Activated CD4-positive, alpha-beta T cell treated with anti-CD3 and anti-CD28 coated beads for 4 hours (primary cell): ENCODE data around the gene NR0B2.

Source experiments
- DNase-seq, 2 donors: peaks; one replicate each; pipeline ENCODE4 v3.0.0-alpha.2; 2020

NR0B2 gene

DNA sequence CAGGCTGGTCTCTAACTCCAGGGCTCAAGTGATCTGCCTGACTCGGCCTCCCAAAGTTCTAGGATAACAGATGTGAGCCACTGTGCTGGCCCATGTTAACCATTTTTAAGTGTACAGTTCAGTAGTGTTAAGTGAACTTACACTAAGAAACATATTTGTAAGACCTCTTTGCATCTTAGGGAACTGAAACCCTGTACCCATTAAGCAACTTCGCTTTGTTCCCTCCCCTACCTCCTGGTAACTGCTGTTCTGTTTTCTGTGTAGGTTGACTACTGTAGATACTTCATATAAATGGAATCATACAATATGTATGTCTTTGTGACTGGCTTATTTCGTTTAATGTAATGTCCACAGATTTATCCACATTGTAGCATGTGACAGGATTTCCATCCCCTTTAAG is 18.8 kb upstream of the NR0B2 start:
- DNase-seq, result no peak

DNA sequence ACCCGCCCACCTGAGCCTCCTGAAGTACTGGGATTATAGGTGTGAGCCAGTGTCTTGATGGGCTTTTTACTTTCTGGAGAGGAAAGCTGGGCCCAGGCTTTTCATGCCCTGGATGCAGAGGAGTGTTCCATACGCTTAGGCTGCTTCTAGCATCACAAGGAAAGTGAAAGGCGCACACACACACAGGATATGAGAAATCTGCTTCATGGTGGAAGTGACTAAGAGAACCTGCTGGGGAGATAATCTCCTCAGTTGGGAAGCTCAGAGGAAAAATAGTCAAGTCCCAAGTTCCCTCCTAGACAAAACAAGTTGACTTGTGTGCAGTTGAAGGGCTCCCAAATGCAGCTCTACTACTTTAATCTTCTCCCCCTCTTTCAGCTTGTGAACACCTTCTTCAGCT is 9.9 kb upstream of the NR0B2 start:
- DNase-seq, result no peak

DNA sequence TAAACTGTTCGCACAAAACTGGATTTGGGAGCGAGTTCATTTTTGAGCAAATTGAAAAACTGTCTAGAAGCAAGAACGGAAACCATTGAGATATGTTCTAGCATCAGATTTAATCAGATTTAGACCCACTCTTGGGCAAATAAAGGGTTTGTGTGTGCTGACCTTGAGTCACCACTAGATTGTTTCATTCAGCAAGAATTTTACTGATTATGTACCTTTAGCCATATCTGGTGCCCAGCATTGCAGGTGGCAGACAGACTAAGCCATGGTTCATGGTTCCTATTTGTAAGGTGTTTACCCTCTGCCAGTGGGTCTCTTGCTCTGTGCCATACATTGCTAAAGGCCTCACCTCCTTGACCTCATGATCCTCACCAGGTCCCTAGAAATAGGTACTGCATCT is 9.1 kb upstream of the NR0B2 start:
- no peak for DNase-seq

GRCh38 chr1:26922431-26922729 is 8.6 kb upstream of the NR0B2 start:
- DNase-seq, result no peak

DNA sequence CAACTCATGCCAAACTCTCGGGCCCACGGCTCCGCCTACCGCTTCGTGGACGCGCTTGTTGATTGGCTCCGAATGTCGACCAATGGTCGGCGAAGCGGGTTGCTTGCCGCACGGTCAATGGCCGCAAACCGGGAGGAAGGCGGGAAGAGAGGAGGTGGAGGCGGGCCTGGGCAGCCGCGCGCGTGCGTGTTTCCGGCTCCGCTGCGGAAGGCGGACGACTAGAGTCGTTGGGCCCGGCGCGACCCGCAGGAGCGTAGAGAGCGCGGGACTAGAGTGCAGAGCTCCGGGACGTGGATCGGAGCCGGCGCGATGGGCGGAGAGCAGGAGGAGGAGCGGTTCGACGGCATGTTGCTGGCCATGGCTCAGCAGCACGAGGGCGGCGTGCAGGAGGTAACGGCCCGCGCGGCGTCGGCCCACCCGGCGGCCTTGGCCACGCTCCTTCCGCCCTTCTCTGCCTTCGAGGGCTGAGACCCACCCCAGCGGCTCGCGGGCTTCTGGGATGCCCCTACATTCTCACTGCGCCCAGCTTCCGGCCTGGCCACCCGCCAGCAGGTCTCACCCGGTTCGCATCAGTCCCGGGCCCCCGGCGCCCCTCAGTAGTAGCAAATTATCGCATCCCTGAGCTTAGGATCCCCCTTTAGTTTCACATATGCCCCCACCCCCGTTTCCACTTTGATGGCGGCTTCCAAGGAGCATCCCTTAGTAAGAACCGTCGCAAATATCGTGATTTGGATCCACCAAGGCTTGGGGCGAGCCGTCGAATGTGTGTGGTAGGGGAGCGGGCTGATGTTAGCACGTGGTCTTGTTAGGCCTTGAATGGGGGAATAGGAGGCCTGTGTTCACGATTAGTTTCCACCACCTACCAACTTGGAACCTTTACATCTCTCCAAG is 8.0 kb upstream of the NR0B2 start, which contains the start of gene NUDC:
NUDC (plus strand) TSS at position 204 of the 891 bp plus-strand sequence; CDS start at position 310, 106 bp downstream.
- peak; percentile 91 to 93 for DNase-seq

GRCh38 chr1:26921126-26921539 is 7.4 kb upstream of the NR0B2 start:
- no peak for DNase-seq

- no peak for DNase-seq
These were observed 1.5 kb upstream of the NR0B2 start for GRCh38 chr1:26915204-26915842.

- no peak for DNase-seq
These were observed 404 bp downstream of the NR0B2 start for GRCh38 chr1:26913389-26913753.

DNA sequence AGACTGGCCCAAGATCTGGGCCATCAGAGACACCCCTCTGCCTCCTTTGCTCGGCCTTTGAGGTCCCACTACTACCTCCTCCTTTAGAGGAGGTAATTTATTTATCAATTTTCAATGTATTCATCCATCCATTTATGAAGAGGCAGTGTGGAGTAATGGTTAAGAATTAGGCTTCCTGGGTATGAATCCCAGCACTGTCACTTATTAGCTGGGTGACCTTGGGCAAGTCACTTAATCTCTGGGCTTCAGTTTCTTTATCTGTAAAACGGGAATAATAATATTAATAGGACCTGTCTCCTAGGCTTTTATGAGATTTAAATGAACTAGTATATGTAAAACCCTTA is 1.7 kb downstream of the NR0B2 start:
- no peak for DNase-seq

GRCh38 chr1:26911399-26912146 is 2.2 kb downstream of the NR0B2 start:
- DNase-seq, result no peak

DNA sequence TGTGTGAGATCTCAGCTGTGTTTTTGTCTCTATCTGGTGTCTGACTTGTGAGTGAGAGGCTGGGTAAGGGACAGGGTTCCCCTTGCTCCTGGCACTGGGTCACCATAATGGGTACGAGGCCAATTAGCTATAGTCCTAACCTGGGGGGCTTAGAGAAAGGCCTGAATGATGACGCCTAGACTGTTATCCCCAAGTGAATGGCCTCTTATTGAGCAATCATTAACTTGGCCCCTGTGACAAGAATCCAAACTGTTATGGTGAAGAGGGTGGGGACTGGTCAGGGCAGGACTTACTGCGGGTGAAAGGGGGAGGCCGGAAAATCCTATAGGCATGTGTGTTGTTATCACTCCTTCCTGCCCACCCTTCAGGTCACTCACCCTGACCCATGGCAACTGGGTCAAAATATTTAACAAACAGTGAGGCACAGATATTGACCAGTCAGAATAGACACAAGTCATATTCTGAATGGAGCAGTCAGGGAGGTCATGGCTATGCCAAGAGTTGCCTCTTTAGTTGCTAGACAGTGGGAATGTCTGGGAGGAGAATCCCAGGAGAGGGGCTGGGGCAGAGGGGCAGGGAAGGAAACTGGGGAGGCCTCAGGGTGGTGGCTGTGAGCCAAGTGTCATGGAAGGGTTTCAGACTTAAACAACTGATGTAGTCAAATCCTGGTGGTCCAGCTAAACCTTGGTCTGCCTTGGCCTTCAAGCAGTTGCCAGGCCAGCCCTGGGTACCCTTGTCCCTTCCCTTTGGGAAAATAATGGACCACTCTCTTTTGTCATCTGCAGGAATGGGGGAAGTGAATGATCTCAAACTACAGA is 3.2 kb downstream of the NR0B2 start:
- DNase-seq, result no peak

DNA sequence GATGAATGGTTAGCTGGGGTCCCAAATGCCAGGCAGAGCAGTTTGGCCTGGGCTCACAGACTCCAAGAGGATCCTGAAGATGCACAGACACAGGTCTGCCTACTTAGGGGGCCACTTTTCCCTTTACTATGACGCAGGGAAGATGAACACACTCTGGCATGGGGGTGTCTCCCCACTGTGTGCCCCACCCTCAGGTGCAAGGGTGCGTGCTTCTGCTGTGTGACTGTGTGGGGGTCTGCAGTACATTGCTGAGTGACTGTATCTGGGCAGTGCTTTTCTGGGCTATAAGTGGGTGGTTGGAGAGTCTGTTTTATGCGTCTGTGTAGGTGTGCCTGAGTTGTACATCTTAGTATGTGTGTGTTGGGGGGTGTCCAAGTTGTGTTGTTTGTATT is 3.8 kb downstream of the NR0B2 start:
- DNase-seq, result no peak

GRCh38 chr1:26907071-26907917 is 6.5 kb downstream of the NR0B2 start:
- DNase-seq, result no peak

GRCh38 chr1:26900815-26901511 is 12.8 kb downstream of the NR0B2 start:
- no peak for DNase-seq

DNA sequence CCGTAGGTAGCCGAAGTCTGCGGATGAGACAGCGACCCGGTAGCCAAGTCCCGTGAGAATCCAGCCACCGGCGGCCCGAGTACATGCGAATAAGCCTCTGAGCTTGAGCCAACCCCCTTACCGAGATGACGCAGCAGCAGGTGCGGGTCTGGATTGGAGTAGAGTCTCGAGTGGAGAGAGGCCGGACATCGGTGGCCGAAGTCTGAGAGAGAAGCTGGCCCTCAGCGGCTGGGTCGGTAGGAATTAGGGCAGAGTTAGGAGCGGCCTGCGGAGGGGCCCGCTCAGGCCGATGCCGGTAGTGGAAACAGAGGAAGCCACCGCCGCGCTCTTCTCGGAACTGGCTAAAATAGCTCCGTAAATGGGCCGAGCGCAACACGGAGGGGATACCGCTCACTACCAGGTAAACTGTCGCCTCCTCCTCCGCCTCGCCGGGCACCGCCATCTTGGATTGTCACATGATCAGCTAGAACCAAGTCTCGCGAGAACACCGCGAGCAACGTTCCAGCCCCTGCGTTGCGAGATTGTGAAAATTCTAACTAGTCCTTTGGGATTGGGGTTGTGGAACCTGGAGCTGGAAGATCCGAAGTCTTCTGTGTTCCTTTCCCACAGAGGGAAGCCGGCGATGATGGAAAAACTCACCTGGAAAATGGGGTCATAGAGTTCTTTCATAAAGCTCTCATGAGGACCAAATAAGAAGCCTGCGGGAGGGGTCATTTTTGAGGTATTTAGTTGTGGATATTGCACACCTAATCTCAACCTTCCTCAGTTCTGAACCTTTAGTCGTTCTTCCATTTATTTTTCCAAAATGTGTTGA is 13.6 kb downstream of the NR0B2 start, which contains the start of gene GPATCH3:
GPATCH3 (minus strand) TSS at position 467 of the 814 bp plus-strand sequence; CDS start at position 442, 25 bp downstream.
- peak; percentile 90 for DNase-seq

- no peak for DNase-seq
These were observed 16.4 kb downstream of the NR0B2 start for GRCh38 chr1:26897351-26897750.

GRCh38 chr1:26894263-26894662 is 19.5 kb downstream of the NR0B2 start:
- DNase-seq, result no peak

- no peak for DNase-seq
These were observed 23.3 kb downstream of the NR0B2 start for GRCh38 chr1:26890467-26890796.

DNA sequence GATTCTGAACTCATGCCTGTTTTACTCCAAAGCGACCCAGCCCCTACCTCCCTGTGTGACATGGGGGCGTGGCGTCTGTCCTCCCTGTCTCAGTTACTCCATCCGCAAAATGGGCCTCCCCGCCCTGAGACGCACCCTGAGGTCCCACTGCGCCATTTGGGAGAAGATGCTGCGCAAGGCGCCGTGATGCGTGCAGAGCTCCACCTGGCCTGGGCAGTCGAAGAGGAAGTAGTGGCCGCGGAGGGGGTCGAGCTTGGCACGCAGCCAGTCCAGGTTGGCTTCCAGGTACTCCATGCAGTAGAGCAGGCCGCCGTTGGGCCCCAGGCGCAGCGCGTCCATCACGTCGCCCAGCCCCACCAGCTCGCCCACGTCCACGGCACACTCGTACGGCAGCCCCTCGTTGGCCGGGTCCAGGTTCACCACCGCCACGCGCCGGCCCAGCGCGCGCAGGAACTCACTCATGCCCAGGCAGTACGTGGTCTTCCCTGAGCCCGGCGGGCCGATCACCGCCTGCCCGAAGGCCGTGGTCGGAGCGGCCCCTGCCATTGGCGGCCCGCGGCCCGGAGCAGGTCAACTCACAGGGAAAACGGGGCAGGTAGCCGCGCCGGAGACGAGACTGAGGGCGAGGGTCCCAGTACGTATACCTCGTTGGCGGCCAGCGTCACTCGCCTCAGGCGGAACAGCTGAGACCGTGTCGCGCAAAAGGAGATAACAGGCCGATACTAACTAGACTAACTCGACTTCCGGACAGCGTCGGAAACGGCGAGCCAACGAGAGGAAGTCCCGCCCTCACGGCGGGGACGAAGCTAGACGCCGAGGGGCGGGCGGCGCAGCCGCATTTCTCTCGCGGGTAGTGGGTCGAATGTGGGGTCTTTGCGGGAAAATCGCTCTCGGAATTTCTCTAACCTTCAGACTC is 24.0 kb downstream of the NR0B2 start, which contains the start of gene GPN2:
GPN2 (minus strand) TSS at position 733 of the 916 bp plus-strand sequence; CDS start at position 546, 187 bp downstream.
- DNase-seq, result peak; percentile 67 to 71
